Astrocyte (in vitro differentiated cells and primary cell): ENCODE data around the gene LMBR1L. TPM values are rescaled to one million over a fixed set of nuclear protein-coding genes. Genes with fewer than 3 reads are reported as not detected.
A peak's percentile ranks its signal among the peaks of the same experiment; 100 is the strongest.

Experiments
- DNase-seq: peaks from one replicate; pipeline ENCODE4 v3.0.0-alpha.2; 2010; ENCODE audit warnings: low read depth
- FAIRE-seq: peaks from 2 replicates; lab custom pipeline; 2011; peaks lifted over from hg19 to GRCh38; lab: Jason Lieb, UNC
- H2AFZ ChIP-seq: 2 replicates; pipeline ENCODE4 v1.6.0; 2012; ENCODE audit warnings: low read depth, low read length, inconsistent platforms
- H3K27ac ChIP-seq: 2 replicates; pipeline ENCODE4 v1.5.1; 2011; ENCODE audit warnings: low read depth, low read length, inconsistent platforms
- H3K27me3 ChIP-seq: 2 replicates; pipeline ENCODE4 v1.6.0; 2011; ENCODE audit warnings: low read length, inconsistent platforms; ENCODE audit not compliant: insufficient read depth
- H3K36me3 ChIP-seq: 2 replicates; pipeline ENCODE4 v1.5.1; 2011; ENCODE audit warnings: low read length, inconsistent platforms; ENCODE audit not compliant: insufficient read depth
- H3K4me1 ChIP-seq: 2 replicates; pipeline ENCODE4 v1.5.1; 2011; ENCODE audit warnings: low read length, inconsistent platforms; ENCODE audit not compliant: insufficient read depth
- H3K4me2 ChIP-seq: 2 replicates; pipeline ENCODE4 v1.6.0; 2012; ENCODE audit warnings: low read length, inconsistent platforms
- H3K4me3 ChIP-seq: 2 replicates; pipeline ENCODE4 v1.5.1; 2011; ENCODE audit warnings: low read depth, mild to moderate bottlenecking, low read length, inconsistent platforms; ENCODE audit not compliant: insufficient read depth
- H3K79me2 ChIP-seq: 2 replicates; pipeline ENCODE4 v1.6.0; 2012; ENCODE audit warnings: mild to moderate bottlenecking, low read length, inconsistent platforms; ENCODE audit not compliant: insufficient read depth
- H3K9ac ChIP-seq: 2 replicates; pipeline ENCODE4 v1.6.0; 2012; ENCODE audit warnings: mild to moderate bottlenecking, low read length, inconsistent platforms
- H3K9me3 ChIP-seq: 2 replicates; pipeline ENCODE4 v1.5.1; 2012; ENCODE audit warnings: low read depth, mild to moderate bottlenecking, low read length, inconsistent platforms; ENCODE audit not compliant: insufficient read depth
- H4K20me1 ChIP-seq: 2 replicates; pipeline ENCODE4 v1.6.0; 2012; ENCODE audit warnings: low read length, inconsistent platforms; ENCODE audit not compliant: insufficient read depth
- H3K27ac Mint-ChIP-seq: one replicate; pipeline ENCODE4 v1.8.0; 2021; ENCODE audit warnings: mild to moderate bottlenecking, mixed read lengths; ENCODE audit not compliant: unreplicated experiment
- H3K27me3 Mint-ChIP-seq: one replicate; pipeline ENCODE4 v1.8.0; 2021; ENCODE audit warnings: low read depth, mixed read lengths; ENCODE audit not compliant: unreplicated experiment
- H3K36me3 Mint-ChIP-seq: one replicate; pipeline ENCODE4 v1.8.0; 2021; ENCODE audit warnings: low read depth, mixed read lengths; ENCODE audit not compliant: unreplicated experiment
- H3K4me1 Mint-ChIP-seq: one replicate; pipeline ENCODE4 v1.8.0; 2021; ENCODE audit warnings: low read depth, mixed read lengths; ENCODE audit not compliant: unreplicated experiment
- H3K4me3 Mint-ChIP-seq: one replicate; pipeline ENCODE4 v1.8.0; 2021; ENCODE audit warnings: mild to moderate bottlenecking, moderate library complexity, mixed read lengths; ENCODE audit not compliant: unreplicated experiment
- H3K9me3 Mint-ChIP-seq: one replicate; pipeline ENCODE4 v1.8.0; 2021; ENCODE audit warnings: mild to moderate bottlenecking, mixed read lengths; ENCODE audit not compliant: unreplicated experiment
- CTCF ChIP-seq: IDR thresholded peaks from 2 replicates; pipeline ENCODE4 v1.5.1; 2011; ENCODE audit warnings: low read depth, mild to moderate bottlenecking, inconsistent platforms, low read length, moderate library complexity; ENCODE audit not compliant: insufficient read depth
- EZH2 ChIP-seq: IDR thresholded peaks from 2 replicates; pipeline ENCODE4 v1.6.1; 2012; ENCODE audit warnings: mild to moderate bottlenecking, low read length, inconsistent platforms; ENCODE audit not compliant: insufficient read depth
- total RNA-seq: library from RNA; stranded (reverse); gene quantifications from 2 replicates; pipeline ENCODE4 v1.2.1, GENCODE V29; 2021

Gene LMBR1L
- total RNA-seq, 1 donor from 2014 or later, result 61.0 TPM

GRCh38 chr12:49061157-49061650, 49.4 kb downstream of the LMBR1L start:
- Mint-ChIP-seq H3K36me3 (peaks cover 5% of the 10 kb centered on the region), H3K4me1 (peaks cover 20% of the 10 kb centered on the region), H3K9me3 (no peaks in the 10 kb centered on the region), H3K27me3 (no peaks in the 10 kb centered on the region), H3K27ac (peak overlapping the region; percentile 97), H3K4me3 (peak overlapping the region; percentile 96)
- no peaks in the 10 kb centered on the region for H3K27me3 ChIP-seq
- FAIRE-seq, result no peak
- peaks cover 52% of the 10 kb centered on the region for H3K79me2 ChIP-seq
- H3K27ac ChIP-seq, result peak overlapping the region; percentile 98
- peak overlapping the region; percentile 89 for H2AFZ ChIP-seq
- no peaks in the 10 kb centered on the region for H3K9me3 ChIP-seq
- peak overlapping the region; percentile 92 for H3K4me3 ChIP-seq
- peak overlapping the region; percentile 97 for H3K9ac ChIP-seq
- no peak for TF ChIP-seq CTCF
- TF ChIP-seq EZH2, result no peak
- peak overlapping the region; percentile 99 for H3K4me2 ChIP-seq
- peaks cover 35% of the 10 kb centered on the region for H4K20me1 ChIP-seq
- H3K4me1 ChIP-seq, result peaks cover 32% of the 10 kb centered on the region
- no peaks in the 10 kb centered on the region for H3K36me3 ChIP-seq
- DNase-seq, result no peak

- DNase-seq (peak; percentile 97), FAIRE-seq (no peak)
- Histone ChIP-seq H3K27ac (peak within 1 kb of the TSS; percentile 98), H3K9me3 (no peaks in the 10 kb centered on the region), H3K27me3 (no peaks in the 10 kb centered on the region), H3K9ac (peak within 1 kb of the TSS; percentile 97), H3K4me1 (peaks cover 39% of the 10 kb centered on the region), H3K4me2 (peak within 1 kb of the TSS; percentile 99), H3K4me3 (peak within 1 kb of the TSS; percentile 92), H2AFZ (peak within 1 kb of the TSS; percentile 89), H3K79me2 (peaks cover 59% of the 10 kb centered on the region), H4K20me1 (peaks cover 42% of the 10 kb centered on the region), H3K36me3 (no peaks in the 10 kb centered on the region)
- peak within 1 kb of the TSS; percentile 97 for H3K27ac Mint-ChIP-seq
- H3K27me3 Mint-ChIP-seq, result no peaks in the 10 kb centered on the region
- H3K36me3 Mint-ChIP-seq, result peaks cover 5% of the 10 kb centered on the region
- no peak for TF ChIP-seq EZH2
- no peak for TF ChIP-seq CTCF
- H3K4me1 Mint-ChIP-seq, result peaks cover 27% of the 10 kb centered on the region
- H3K9me3 Mint-ChIP-seq, result no peaks in the 10 kb centered on the region
- H3K4me3 Mint-ChIP-seq, result peak within 1 kb of the TSS; percentile 98
These were observed 50.1 kb downstream of the LMBR1L start, which contains the start of gene KMT2D for GRCh38 chr12:49060237-49061156. KMT2D (minus strand) TSS chr12:49060794; CDS start chr12:49055324, 5,470 bp downstream.
